ENCODE results near the gene KLHL11.

Gene KLHL11

GRCh38 chr17:41813699-41814124 lies 51.5 kb downstream of the KLHL11 start:
- TF ChIP-seq POLR2A (IDR thresholded peaks at IDR 0.05; ENCODE audit: low read depth, low read length): no peak
- no peak for DNase-seq (ENCODE audit: insufficient read length, low spot score)
- FAIRE-seq: no peak

- FAIRE-seq (no peak), DNase-seq (ENCODE audit: insufficient read length, low spot score) (no peak)
- no peak for TF ChIP-seq POLR2A (IDR thresholded peaks at IDR 0.05; ENCODE audit: low read depth, low read length)
Measured at GRCh38 chr17:41813152-41813680, 52.0 kb downstream of the KLHL11 start.

DNA sequence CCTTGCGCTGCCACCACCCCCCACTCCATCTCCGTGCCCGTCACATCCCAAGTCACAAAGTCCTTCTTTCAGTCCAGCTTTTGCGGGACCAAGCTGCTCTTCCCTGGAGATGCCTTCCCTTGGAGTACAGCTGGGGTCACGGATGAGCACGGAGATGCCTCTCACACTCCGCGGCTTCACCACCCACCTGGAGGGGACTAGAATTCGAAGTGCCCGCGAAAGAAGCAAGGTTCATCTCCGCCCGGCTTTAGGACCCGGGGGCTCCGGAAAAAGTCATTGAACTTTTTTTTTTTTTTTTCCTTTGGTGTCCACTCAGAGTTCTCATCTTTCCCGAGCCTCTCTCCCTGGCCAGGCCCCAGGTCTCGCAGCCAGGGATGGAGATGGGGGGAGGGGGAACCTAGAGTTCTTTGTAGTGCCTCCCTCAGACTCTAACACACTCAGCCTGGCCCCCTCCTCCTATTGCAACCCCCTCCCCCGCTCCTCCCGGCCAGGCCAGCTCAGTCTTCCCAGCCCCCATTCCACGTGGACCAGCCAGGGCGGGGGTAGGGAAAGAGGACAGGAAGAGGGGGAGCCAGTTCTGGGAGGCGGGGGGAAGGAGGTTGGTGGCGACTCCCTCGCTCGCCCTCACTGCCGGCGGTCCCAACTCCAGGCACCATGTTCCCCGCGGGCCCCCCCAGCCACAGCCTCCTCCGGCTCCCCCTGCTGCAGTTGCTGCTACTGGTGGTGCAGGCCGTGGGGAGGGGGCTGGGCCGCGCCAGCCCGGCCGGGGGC lies 52.7 kb downstream of the KLHL11 start, which contains the start of gene FKBP10:
Gene FKBP10 (plus strand): TSS at position 624 of the 771 bp plus-strand sequence. CDS start 31 bp downstream, at position 655.
- FAIRE-seq: no peak
- peak; percentile 84 for TF ChIP-seq POLR2A (IDR thresholded peaks at IDR 0.05; ENCODE audit: low read depth, low read length)
- DNase-seq (ENCODE audit: insufficient read length, low spot score): peak; percentile 92

DNA sequence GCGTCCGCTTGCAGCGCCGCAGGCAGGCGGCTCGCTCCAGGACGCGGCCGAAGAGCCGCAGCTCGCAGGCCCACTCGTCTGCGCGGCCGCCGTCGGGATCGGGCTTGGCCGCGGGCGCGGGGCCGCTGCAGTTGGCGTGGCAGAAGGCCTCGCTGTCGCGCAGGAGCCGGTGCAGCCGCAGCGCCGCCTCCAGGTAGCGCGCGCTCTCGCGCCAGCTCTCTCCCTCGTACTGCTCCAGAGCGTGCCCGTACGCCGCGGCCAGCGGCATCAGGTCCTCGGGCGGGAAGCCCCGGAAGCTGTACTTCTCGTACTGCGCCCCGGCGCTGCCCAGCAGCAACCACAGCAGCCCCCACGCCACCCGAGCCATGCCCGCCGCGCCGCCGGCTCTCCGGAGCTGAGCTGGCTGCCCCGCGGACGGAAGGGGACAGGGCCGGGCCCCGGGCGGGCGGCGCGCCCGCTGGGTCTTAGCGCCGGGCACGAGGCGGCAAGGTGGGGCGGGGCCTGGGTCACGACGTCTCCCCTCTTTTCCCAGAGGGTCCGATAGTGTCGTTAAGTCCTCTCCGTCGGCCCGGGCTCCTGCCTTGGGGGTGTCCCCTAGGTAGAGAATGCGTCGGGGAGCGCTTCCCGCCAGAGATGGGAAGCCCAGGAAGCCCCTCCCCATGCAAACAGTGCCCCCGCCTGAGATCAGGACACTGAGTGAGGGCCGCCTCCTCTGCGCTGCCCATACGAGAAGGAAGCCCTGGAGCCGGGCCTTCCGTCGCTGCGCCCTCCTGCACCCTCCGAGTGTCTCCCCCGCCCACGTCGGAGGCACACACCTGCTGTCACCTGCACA lies 53.5 kb downstream of the KLHL11 start, which contains the start of gene P3H4:
Gene P3H4 (minus strand): TSS at position 401 of the 832 bp plus-strand sequence. CDS start 34 bp downstream, at position 367.
- peak; percentile 80 for DNase-seq (ENCODE audit: insufficient read length, low spot score)
- TF ChIP-seq POLR2A (IDR thresholded peaks at IDR 0.05; ENCODE audit: low read depth, low read length): peak; percentile 60
- no peak for FAIRE-seq

- FAIRE-seq (no peak), DNase-seq (ENCODE audit: insufficient read length, low spot score) (no peak)
- no peak for TF ChIP-seq POLR2A (IDR thresholded peaks at IDR 0.05; ENCODE audit: low read depth, low read length)
Measured at GRCh38 chr17:41810659-41811548, 54.3 kb downstream of the KLHL11 start.

GRCh38 chr17:41806685-41807445 lies 58.4 kb downstream of the KLHL11 start:
- TF ChIP-seq POLR2A (IDR thresholded peaks at IDR 0.05; ENCODE audit: low read depth, low read length): no peak
- DNase-seq (ENCODE audit: insufficient read length, low spot score) (no peak), FAIRE-seq (no peak)
